Right ventricle myocardium inferior (tissue), 1 donor: ENCODE results near the gene ZNRF1. TPM values are rescaled to one million over a fixed set of nuclear protein-coding genes. Genes with fewer than 3 reads are reported as not detected.
"Not testable (repeated sequence)": the region's sequence is repeated elsewhere in the genome, so short reads cannot be mapped to it uniquely, and the experiment has no call there.

Source experiments
- ATAC-seq: fragments of 200-7000 bp; cut with Tn5 transposase; one replicate; pipeline ENCODE4 v1.9.1; 2020; ENCODE audit warnings: mild to moderate bottlenecking, moderate library complexity
- DNase-seq: peaks from one replicate; pipeline ENCODE4 v3.0.0; 2021; ENCODE audit errors: missing footprints
- intact Hi-C: fragments of 100-400 bp; cut with DNase I; formaldehyde crosslinking; loops from one replicate; pipeline ENCODE4 v1.11.0; 2022
- total RNA-seq: library from RNA; stranded (reverse); fragmentation: NEBNext Ultra II Directional; extraction: Animal tissue kit (Norgen Biotek cat#: 25700); gene quantifications from one replicate; pipeline ENCODE4 v1.2.1, GENCODE V29; 2021
- donor health status: DM: no; HTN: yes; CAD: no; lungs with severe emphysema.

ZNRF1 gene
- total RNA-seq, 1 donor from 2014 or later, result 27.2 TPM

DNA sequence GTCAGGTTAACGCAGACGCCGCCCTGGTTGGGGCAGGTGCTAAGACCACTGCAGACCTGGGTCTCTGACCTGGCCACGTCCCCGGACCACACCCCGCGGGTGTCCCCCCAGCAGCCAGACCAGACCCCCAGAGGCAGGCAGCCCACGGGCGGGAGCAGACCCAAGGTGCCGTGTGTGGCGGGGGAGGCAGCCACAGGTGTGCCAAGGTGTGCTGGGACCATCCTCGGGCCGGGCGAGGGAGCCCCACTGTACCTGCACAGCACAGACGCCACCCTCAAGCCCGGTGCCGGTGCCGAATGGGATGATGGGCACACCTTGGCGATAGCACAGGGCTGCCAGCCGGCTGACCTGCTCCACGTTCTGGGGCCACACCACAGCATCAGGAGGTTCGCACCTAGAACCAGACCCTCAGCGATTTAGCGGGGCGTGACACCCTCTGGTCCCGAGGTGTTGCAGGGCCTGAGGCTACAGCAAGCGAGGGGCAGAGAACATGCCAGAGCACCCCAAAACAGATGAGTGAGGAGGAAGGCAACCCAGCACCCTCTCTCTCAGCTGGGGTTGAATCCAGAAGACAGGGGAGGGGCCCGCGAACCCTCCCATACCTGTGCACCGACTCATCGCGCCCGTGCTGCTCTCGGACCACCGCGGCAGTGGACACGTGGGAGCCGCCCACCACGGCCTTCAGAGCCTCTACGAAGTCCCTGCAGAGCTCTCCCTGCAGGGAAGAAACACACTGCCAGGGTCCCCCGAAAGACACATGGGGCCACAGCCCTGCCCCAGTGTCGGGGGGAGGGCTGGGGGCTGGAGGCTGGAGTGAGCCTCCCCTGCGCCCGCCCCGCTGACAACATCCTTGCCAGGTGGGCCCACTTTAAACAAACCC is 116.4 kb downstream of the ZNRF1 start:
- ATAC-seq (no peak), DNase-seq (no peak)
- intact Hi-C loops, result loop anchor here (5.0 to 10.0 kb wide), 3 partner anchors 238 to 410 kb away; partner anchors contain the start of gene MLKL

DNA sequence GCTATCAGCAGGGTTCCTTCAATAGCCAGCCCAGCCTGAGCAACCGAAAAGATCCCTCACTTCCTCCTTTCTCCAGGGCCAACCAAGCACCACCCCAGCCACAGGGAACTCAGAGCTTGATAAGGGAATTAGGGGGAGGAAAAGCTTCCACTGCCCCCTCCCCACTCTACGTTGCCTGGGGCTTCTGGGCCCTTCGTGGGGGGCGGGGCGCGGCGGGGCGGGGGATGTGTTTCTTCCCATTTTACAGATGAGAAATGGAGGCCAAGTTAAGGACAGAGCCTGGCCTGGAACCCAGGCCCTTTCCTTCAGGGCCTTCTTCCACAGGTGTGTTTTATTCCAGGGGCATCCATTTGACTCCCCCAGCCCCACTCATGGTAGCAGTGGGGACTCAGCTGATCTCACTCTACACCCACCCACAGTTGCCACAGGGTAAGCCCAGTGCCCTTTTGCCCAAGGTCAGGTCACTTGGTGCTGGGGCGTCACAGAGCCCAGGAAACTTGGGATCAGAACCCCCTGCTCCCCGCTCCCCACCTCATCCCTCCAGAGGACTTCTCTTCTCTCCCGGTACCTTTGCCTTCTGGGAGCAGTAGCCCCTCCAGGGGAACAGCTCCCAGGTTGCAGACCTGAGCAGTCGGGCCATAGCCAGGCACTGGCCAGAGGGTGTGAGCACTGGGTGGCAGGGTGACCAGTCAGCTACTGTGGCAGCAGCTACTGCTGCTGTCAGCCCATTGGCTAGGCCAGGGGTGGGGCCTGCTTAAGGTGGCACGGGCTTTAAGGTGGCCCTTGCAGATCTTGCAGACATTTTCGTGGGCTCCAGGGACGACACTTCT is 117.5 kb downstream of the ZNRF1 start, which contains the start of gene LDHD:
Gene LDHD, minus strand, starts transcription at position 700 of the 830 bp plus-strand sequence. Its CDS starts 60 bp downstream, at position 640.
- ATAC-seq (peak; percentile 98), DNase-seq (peak; percentile 91)
- intact Hi-C loops, result loop anchor here (10.0 kb wide), 2 partner anchors 301 to 411 kb away; partner anchors contain the start of gene MLKL

GRCh38 chr16:75116911-75117245 is 118.1 kb downstream of the ZNRF1 start:
- intact Hi-C loops, result loop anchor here (10.0 kb wide), 2 partner anchors 302 to 412 kb away; partner anchors contain the start of gene MLKL
- DNase-seq, result no peak
- ATAC-seq, result no peak

DNA sequence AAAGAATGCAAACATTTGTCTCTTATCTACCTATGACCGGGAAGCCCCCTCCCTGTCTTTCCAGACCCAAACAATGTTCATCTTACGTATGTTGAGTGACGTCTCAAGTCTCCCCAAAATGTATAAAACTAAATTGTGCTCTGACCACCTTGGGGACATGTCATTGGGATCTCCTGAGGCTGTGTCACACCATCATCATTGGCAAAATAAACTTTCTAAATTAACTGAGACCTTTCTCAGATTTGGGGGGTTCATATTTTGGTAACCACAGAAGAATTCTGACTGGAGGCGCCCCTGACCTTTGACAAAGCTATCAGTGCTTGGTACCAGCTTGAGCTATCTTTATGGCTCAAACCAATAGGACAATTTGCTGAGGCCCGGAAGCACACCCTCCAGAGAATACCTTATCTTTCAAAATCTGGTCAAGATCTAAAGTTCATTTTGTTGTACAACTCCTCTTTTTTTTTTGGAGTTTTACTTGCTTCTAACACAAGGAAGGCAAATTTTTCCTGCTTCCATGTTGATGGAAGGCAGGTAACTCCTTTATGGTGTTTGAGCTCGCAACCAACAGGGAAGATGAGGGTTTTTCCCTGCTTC is 120.2 kb downstream of the ZNRF1 start:
- DNase-seq (no peak), ATAC-seq (no peak)
- intact Hi-C loops, result loop anchor here (10.0 kb wide), 2 partner anchors 304 to 414 kb away; partner anchors contain the start of gene MLKL

DNA sequence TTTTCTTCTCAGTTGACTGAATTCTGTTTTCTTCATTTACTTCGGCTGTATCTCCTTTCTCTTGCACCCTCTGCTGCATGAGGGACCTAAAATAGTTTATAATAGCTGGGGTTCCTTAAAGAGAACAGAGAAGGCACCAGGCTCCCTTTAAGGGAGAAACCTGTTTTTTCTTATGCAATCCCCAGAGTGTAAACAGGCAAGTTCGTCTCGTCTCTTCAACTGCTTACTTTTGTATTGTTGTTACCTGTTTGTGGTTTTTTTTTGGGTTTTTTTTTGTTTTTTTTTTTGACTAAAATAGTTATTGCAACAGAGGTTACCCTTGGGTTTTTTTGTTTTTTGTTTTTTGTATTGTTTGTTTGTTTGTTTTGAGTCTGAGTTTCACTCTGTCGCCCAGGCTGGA is 121.4 kb downstream of the ZNRF1 start:
- DNase-seq (no peak), ATAC-seq (no peak)
- intact Hi-C loops, result no loop called here

DNA sequence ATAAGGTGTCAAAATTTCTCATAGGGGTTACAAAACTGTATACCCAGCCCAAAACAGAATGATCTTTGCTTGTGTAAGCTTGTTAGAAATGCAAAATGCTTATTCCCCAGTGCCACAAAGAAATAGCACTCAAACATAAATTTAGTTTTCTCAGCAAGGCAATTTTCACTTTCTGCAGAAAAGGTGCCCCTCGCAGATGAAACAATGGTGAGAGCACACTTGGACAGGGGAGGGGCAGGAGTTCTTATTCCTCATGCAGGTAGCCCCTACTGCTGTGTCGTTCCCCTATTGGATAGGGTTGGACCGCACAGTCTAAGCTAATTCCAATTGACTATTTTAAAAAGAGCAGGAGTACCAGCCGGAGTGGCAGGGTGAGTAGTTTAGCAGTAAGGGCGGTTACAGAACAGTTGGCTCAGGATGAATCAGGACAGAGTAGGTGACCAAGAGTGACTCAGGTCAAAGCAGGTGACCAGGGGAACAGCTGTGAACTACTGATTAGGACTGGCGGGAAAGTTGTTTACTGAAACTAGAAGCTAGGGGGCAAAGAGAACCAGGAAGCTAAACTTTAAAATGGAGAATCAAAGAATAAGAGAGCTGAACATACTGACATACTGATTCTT is 123.2 kb downstream of the ZNRF1 start:
- no peak for DNase-seq
- intact Hi-C loops, result no loop called here
- no peak for ATAC-seq

DNA sequence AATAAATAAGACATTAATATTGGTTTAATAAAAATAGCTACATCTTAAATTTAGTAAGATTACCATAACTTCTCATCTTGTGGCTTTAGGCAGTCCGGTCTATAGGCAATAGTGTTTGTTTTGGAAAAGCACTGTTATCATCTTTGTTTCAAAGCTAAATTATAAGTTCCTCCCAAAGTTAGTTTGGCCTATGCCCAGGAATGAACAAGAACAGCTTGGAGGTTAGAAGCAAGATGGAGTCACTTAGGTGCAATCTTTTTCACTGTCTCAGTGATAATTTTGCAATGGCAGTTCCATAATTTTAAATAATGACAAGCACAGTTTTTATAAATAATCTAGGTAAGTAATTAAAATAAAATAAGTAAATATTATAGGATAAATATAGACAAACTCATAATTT is 123.8 kb downstream of the ZNRF1 start:
- intact Hi-C loops, result no loop called here
- DNase-seq (no peak), ATAC-seq (no peak)

DNA sequence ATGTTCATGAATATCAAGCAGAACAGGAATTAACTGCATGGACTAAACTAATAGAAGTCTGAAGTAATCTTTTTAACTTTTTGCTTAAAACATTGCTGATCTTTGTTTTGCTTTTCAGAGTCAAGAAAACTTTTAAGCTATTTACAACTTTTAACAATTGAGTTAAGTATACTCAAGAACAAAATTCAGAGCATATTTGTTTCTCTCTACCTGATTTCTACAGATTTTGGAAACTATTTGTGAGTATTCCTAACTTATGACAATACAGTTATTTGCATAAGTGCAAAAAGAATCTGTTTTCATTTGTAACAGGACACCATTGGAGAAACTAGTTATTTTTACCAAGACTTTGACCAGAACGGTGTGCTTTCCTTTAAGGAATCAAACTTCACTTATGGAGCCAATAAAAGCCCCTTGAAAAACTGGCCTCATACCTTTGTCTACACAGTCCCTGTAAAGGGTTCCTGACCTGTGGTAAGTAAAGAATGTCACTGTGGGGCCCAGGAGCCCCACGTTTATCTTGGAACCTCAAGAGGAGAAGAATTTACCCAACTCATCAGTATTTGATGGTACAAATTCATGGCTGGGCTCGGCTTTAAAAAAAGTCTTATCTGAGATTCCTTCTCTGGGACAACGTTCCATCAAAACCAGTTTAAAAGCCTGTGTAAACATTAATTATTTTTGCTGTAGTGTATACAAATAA is 129.0 kb downstream of the ZNRF1 start:
- DNase-seq (no peak), ATAC-seq (no peak)
- intact Hi-C loops, result no loop called here

- intact Hi-C loops, DNase-seq, ATAC-seq: not testable (repeated sequence)
These were observed 130.8 kb downstream of the ZNRF1 start for GRCh38 chr16:75129421-75130149.

- intact Hi-C loops, result no loop called here
- ATAC-seq, result no peak
- no peak for DNase-seq
These were observed 131.4 kb downstream of the ZNRF1 start for GRCh38 chr16:75130150-75130771.

- DNase-seq, result no peak
- ATAC-seq, result no peak
- intact Hi-C loops, result no loop called here
These were observed 132.3 kb downstream of the ZNRF1 start for GRCh38 chr16:75131081-75131480.

- intact Hi-C loops, result no loop called here
- ATAC-seq (no peak), DNase-seq (no peak)
These were observed 139.4 kb downstream of the ZNRF1 start for GRCh38 chr16:75138233-75138632.

- ATAC-seq (no peak), DNase-seq (no peak)
- intact Hi-C loops, result no loop called here
These were observed 139.8 kb downstream of the ZNRF1 start for GRCh38 chr16:75138636-75139035.

DNA sequence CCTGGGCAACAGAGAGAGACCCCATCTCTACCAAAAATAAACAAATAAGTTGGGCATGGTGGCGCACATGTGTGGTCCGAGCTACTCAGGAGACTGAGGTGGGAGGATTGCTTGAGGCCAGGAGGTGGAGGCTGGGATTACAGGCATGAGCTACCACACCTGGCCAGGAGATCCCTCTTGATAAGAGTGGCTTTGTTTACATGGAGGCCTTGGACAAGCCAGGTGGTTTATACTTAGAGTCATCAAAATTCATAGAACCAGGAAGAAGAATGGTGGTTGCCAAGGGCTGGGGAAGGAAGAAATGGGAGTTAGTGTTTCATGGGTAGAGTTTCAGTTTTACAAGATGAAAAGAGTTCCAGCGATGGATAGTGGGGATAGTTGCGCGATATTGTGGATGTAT is 140.7 kb downstream of the ZNRF1 start:
- intact Hi-C loops, result no loop called here
- ATAC-seq, result no peak
- no peak for DNase-seq

DNA sequence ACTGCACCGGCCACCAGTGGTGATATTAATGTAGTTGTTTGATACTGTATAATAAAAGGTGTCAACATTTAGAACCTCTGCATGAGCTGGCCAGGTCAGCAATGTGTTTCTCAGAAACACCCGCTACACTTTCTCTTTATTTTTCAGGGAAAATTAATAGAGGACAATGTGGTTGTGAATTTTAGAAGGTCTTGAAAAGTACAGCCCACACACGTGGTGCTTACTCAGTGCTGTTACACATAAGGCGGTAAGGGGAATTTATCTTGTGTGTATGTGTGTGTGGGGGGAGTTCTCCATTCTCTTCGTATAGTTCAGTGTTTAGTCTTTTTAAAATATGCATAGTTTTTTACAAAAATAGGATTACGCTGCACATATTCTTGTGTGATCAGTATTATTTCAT is 145.1 kb downstream of the ZNRF1 start:
- ATAC-seq, result no peak
- DNase-seq, result no peak
- intact Hi-C loops, result no loop called here

- intact Hi-C loops, result no loop called here
- ATAC-seq, result no peak
These were observed 149.1 kb downstream of the ZNRF1 start for GRCh38 chr16:75147968-75148310.

More at GRCh38 chr16:75147968-75148310, 149.1 kb downstream of the ZNRF1 start:
- DNase-seq, result no peak
